WTC11 (cell line): Measurements from ENCODE around the gene UBE2H. TPM values are rescaled to one million over a fixed set of nuclear protein-coding genes. Genes with fewer than 3 reads are reported as not detected.

Experiments used
- ATAC-seq: fragments of 200-7000 bp; cut with Tn5 transposase; 2 replicates; pipeline ENCODE4 v1.10.0; 2021; ENCODE audit warnings: mild to moderate bottlenecking, moderate library complexity
- CTCF ChIA-PET: fragments of 300-600 bp; sonication (Branson Sonifier 250); formaldehyde crosslinking; loops from one replicate; lab custom pipeline; 2021; ENCODE audit warnings: antibody characterized with exemption; lab: Charles Lee
- POLR2A ChIA-PET: fragments of 350-600 bp; sonication (Branson Sonifier 250); formaldehyde crosslinking; loops from one replicate; lab custom pipeline; 2021; ENCODE audit warnings: antibody characterized with exemption; lab: Charles Lee
- DNase-seq: peaks from one replicate; pipeline ENCODE4 v3.0.0; 2021; ENCODE audit warnings: low spot score
- H3K27ac Mint-ChIP-seq: 2 replicates; pipeline ENCODE4 v1.8.0; 2021; ENCODE audit warnings: mixed read lengths
- H3K27me3 Mint-ChIP-seq: 2 replicates; pipeline ENCODE4 v1.8.0; 2021; ENCODE audit warnings: low read depth, mild to moderate bottlenecking, moderate library complexity, mixed read lengths
- H3K36me3 Mint-ChIP-seq: 2 replicates; pipeline ENCODE4 v1.8.0; 2021; ENCODE audit warnings: mixed read lengths
- H3K4me1 Mint-ChIP-seq: 2 replicates; pipeline ENCODE4 v1.8.0; 2022; ENCODE audit warnings: mixed read lengths
- H3K4me3 Mint-ChIP-seq: 2 replicates; pipeline ENCODE4 v1.8.0; 2021; ENCODE audit warnings: mild to moderate bottlenecking, moderate library complexity, mixed read lengths
- H3K9me3 Mint-ChIP-seq: 2 replicates; pipeline ENCODE4 v1.8.0; 2021; ENCODE audit warnings: mixed read lengths
- E2F4 ChIP-seq: sonication (generic); formaldehyde crosslinking; IDR thresholded peaks from 2 replicates; pipeline ENCODE4 v1.8.1; 2022; ENCODE audit warnings: low read depth, mild to moderate bottlenecking, moderate library complexity, missing genetic modification reagents, borderline replicate concordance
- ETV6 ChIP-seq: sonication (generic); formaldehyde crosslinking; IDR thresholded peaks from 2 replicates; pipeline ENCODE4 v1.8.1; 2022; ENCODE audit warnings: mild to moderate bottlenecking, missing genetic modification reagents
- FOXJ3 ChIP-seq: sonication (generic); formaldehyde crosslinking; IDR thresholded peaks from 2 replicates; pipeline ENCODE4 v1.9.0; 2021; ENCODE audit warnings: missing genetic modification reagents, mild to moderate bottlenecking, borderline replicate concordance
- FOXK1 ChIP-seq: sonication (generic); formaldehyde crosslinking; IDR thresholded peaks from 2 replicates; pipeline ENCODE4 v1.8.0; 2022; ENCODE audit warnings: mild to moderate bottlenecking, moderate library complexity, missing genetic modification reagents
- GABPB1 ChIP-seq: sonication (generic); formaldehyde crosslinking; IDR thresholded peaks from 2 replicates; pipeline ENCODE4 v1.8.1; 2023; ENCODE audit warnings: mild to moderate bottlenecking, missing genetic modification reagents
- GTF2I ChIP-seq: fragments of 250-450 bp; sonication (Bioruptor Pico); conservative IDR thresholded peaks from 2 replicates; pipeline ENCODE4 v1.4.0; 2021; ENCODE audit warnings: mild to moderate bottlenecking
- IRF1 ChIP-seq: sonication (generic); formaldehyde crosslinking; IDR thresholded peaks from 2 replicates; pipeline ENCODE4 v1.8.0; 2023; ENCODE audit warnings: missing genetic modification reagents
- MAX ChIP-seq: sonication (generic); formaldehyde crosslinking; IDR thresholded peaks from 2 replicates; pipeline ENCODE4 v1.8.0; 2022; ENCODE audit warnings: mild to moderate bottlenecking, missing genetic modification reagents
- MXD4 ChIP-seq: fragments of 250-450 bp; sonication (Bioruptor Pico); IDR thresholded peaks from 2 replicates; pipeline ENCODE4 v1.8.0; 2021; ENCODE audit warnings: mild to moderate bottlenecking, moderate library complexity, borderline replicate concordance
- NFATC4 ChIP-seq: fragments of 250-450 bp; sonication (Bioruptor Pico); IDR thresholded peaks from 2 replicates; pipeline ENCODE4 v1.9.0; 2021; ENCODE audit warnings: mild to moderate bottlenecking
- NFYB ChIP-seq: sonication (generic); formaldehyde crosslinking; conservative IDR thresholded peaks from 2 replicates; pipeline ENCODE4 v1.8.0; 2022; ENCODE audit warnings: low read depth, missing genetic modification reagents
- NR1H2 ChIP-seq: sonication (generic); formaldehyde crosslinking; IDR thresholded peaks from 2 replicates; pipeline ENCODE4 v1.9.0; 2021; ENCODE audit warnings: mild to moderate bottlenecking, moderate library complexity, missing genetic modification reagents
- OVOL2 ChIP-seq: fragments of 250-450 bp; sonication (Bioruptor Pico); IDR thresholded peaks from 2 replicates; pipeline ENCODE4 v1.9.0; 2021; ENCODE audit warnings: mild to moderate bottlenecking, borderline replicate concordance
- RORB ChIP-seq: fragments of 250-450 bp; sonication (Bioruptor Pico); IDR thresholded peaks from 2 replicates; pipeline ENCODE4 v1.9.0; 2021; ENCODE audit warnings: mild to moderate bottlenecking
- SOX15 ChIP-seq: fragments of 250-450 bp; sonication (Bioruptor Pico); IDR thresholded peaks from 2 replicates; pipeline ENCODE4 v1.9.0; 2021; ENCODE audit warnings: mild to moderate bottlenecking
- SP1 ChIP-seq: sonication (generic); formaldehyde crosslinking; conservative IDR thresholded peaks from 2 replicates; pipeline ENCODE4 v1.8.1; 2022; ENCODE audit warnings: missing genetic modification reagents
- TCF7 ChIP-seq: sonication (generic); formaldehyde crosslinking; IDR thresholded peaks from 2 replicates; pipeline ENCODE4 v1.8.0; 2022; ENCODE audit warnings: mild to moderate bottlenecking, low read depth, missing genetic modification reagents, moderate library complexity
- TP53 ChIP-seq: sonication (generic); formaldehyde crosslinking; IDR thresholded peaks from 2 replicates; pipeline ENCODE4 v1.8.1; 2023; ENCODE audit warnings: mild to moderate bottlenecking, missing genetic modification reagents
- USF1 ChIP-seq: sonication (generic); formaldehyde crosslinking; IDR thresholded peaks from 2 replicates; pipeline ENCODE4 v1.8.0; 2022; ENCODE audit warnings: mild to moderate bottlenecking, missing genetic modification reagents
- ZBTB21 ChIP-seq: sonication (generic); formaldehyde crosslinking; IDR thresholded peaks from 2 replicates; pipeline ENCODE4 v1.8.1; 2023; ENCODE audit warnings: mild to moderate bottlenecking, missing genetic modification reagents, borderline replicate concordance
- ZMAT4 ChIP-seq: fragments of 250-450 bp; sonication (Bioruptor Pico); IDR thresholded peaks from 2 replicates; pipeline ENCODE4 v1.9.0; 2021; ENCODE audit warnings: mild to moderate bottlenecking
- ZNF317 ChIP-seq: sonication (generic); formaldehyde crosslinking; IDR thresholded peaks from 2 replicates; pipeline ENCODE4 v1.8.1; 2023; ENCODE audit warnings: low read depth, mild to moderate bottlenecking, moderate library complexity, missing genetic modification reagents, borderline replicate concordance
- total RNA-seq: library from RNA; stranded (reverse); gene quantifications from 3 replicates; pipeline ENCODE4 v1.2.3, GENCODE V29; 2021
- TF ChIP-seq, protein P1 (sequence below): sonication (generic); formaldehyde crosslinking; IDR thresholded peaks from 2 replicates; pipeline ENCODE4 v1.8.0; 2022; ENCODE audit warnings: mild to moderate bottlenecking, missing genetic modification reagents
- TF ChIP-seq, protein P2 (sequence below): sonication (generic); formaldehyde crosslinking; IDR thresholded peaks from 2 replicates; pipeline ENCODE4 v1.8.1; 2023; ENCODE audit warnings: mild to moderate bottlenecking, missing genetic modification reagents

UBE2H gene
- total RNA-seq, 1 experiment from 2014 or later = 55.0 TPM

DNA sequence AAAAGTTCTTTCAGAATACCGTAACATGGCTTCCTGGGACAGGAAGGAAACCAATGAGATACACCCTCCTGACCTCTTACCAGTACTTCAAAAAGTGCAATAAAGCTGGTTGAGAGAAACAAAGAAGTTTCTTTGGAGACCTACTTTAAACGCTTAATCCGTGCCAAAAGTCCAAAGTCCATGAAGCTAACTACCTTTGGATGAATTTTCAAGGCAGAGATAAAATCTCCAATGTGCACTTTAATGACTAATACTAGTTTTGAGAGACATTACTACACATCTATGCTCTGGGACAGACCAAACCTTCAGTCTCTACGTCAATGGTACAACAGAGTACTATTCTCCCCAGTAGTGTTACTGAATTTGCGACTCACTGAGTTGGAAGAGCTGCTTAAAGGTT, 46.1 kb downstream of the UBE2H start (continued):
- no peak for TF ChIP-seq TP53 (CRISPR knock-in tag)
- no peak for TF ChIP-seq OVOL2 (CRISPR knock-in tag)
- TF ChIP-seq NFYB = no peak
- no peak for TF ChIP-seq ZMAT4 (CRISPR knock-in tag)
- TF ChIP-seq IRF1 (CRISPR knock-in tag) = no peak
- TF ChIP-seq MAX (CRISPR knock-in tag) = no peak
- TF ChIP-seq GTF2I (CRISPR knock-in tag) = no peak
- TF ChIP-seq TCF7 (CRISPR knock-in tag) = no peak

DNA sequence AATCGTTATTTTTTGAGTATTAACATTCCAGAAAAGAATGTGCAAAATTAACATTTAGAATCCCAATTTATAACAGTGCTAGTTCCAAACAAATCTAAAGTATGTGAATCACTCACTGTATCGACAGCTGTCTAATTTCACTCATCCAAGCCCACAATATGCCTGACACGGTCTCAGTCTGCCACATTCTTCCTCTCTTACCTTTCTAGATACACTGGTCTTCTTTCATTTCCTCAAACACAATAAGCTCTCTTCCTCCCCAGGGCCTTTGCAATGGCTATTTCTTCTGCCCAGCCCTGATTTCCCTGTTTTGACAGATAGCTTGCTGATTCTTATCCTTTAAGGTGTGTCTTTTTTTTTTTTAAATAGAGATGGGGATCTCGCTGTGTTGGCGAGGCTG, 48.8 kb downstream of the UBE2H start:
- TF ChIP-seq FOXK1 (CRISPR knock-in tag) (no peak), NFATC4 (CRISPR knock-in tag) (no peak), SOX15 (CRISPR knock-in tag) (no peak), MXD4 (CRISPR knock-in tag) (no peak)
- CTCF ChIA-PET = no interaction called here
- DNase-seq (no peak), ATAC-seq (no peak)
- Mint-ChIP-seq H3K4me1 (peaks cover 58% of the 10 kb centered on the region), H3K27ac (no peak overlapping the region), H3K4me3 (no peak overlapping the region), H3K27me3 (no peaks in the 10 kb centered on the region), H3K9me3 (0 out of 2 replicates have a peak, but pooled peaks cover 3% of the 10 kb centered on the region), H3K36me3 (peaks cover 17% of the 10 kb centered on the region)
- POLR2A ChIA-PET = no interaction called here

- H3K27ac Mint-ChIP-seq = no peak overlapping the region
- H3K4me3 Mint-ChIP-seq = no peak overlapping the region
- ATAC-seq (peak; percentile 57), DNase-seq (no peak)
- TF ChIP-seq NR1H2 (CRISPR knock-in tag) (no peak), ZNF317 (CRISPR knock-in tag) (no peak), FOXJ3 (CRISPR knock-in tag) (no peak), TP53 (CRISPR knock-in tag) (no peak), NFYB (no peak), GABPB1 (CRISPR knock-in tag) (no peak), RORB (CRISPR knock-in tag) (no peak), MXD4 (CRISPR knock-in tag) (no peak), E2F4 (CRISPR knock-in tag) (no peak), ZBTB21 (CRISPR knock-in tag) (no peak), USF1 (no peak), ETV6 (no peak), SP1 (CRISPR knock-in tag) (no peak)
- TF ChIP-seq, protein P1, sequence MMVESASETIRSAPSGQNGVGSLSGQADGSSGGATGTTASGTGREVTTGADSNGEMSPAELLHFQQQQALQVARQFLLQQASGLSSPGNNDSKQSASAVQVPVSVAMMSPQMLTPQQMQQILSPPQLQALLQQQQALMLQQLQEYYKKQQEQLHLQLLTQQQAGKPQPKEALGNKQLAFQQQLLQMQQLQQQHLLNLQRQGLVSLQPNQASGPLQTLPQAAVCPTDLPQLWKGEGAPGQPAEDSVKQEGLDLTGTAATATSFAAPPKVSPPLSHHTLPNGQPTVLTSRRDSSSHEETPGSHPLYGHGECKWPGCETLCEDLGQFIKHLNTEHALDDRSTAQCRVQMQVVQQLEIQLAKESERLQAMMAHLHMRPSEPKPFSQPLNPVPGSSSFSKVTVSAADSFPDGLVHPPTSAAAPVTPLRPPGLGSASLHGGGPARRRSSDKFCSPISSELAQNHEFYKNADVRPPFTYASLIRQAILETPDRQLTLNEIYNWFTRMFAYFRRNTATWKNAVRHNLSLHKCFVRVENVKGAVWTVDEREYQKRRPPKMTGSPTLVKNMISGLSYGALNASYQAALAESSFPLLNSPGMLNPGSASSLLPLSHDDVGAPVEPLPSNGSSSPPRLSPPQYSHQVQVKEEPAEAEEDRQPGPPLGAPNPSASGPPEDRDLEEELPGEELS (CRISPR knock-in tag) = no peak
- TF ChIP-seq, protein P2, sequence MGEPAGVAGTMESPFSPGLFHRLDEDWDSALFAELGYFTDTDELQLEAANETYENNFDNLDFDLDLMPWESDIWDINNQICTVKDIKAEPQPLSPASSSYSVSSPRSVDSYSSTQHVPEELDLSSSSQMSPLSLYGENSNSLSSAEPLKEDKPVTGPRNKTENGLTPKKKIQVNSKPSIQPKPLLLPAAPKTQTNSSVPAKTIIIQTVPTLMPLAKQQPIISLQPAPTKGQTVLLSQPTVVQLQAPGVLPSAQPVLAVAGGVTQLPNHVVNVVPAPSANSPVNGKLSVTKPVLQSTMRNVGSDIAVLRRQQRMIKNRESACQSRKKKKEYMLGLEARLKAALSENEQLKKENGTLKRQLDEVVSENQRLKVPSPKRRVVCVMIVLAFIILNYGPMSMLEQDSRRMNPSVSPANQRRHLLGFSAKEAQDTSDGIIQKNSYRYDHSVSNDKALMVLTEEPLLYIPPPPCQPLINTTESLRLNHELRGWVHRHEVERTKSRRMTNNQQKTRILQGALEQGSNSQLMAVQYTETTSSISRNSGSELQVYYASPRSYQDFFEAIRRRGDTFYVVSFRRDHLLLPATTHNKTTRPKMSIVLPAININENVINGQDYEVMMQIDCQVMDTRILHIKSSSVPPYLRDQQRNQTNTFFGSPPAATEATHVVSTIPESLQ = no peak
- POLR2A ChIA-PET = interaction anchor here (0.6 kb wide), 1 partner anchor 49 kb away, joined by 4 read pairs; no protein-coding TSS in a partner anchor
- CTCF ChIA-PET = no interaction called here
- H3K27me3 Mint-ChIP-seq = no peaks in the 10 kb centered on the region
- H3K4me1 Mint-ChIP-seq = peaks cover 53% of the 10 kb centered on the region
- peaks cover 17% of the 10 kb centered on the region for H3K36me3 Mint-ChIP-seq
- 0 out of 2 replicates have a peak, but pooled peaks cover 3% of the 10 kb centered on the region for H3K9me3 Mint-ChIP-seq
Measured at GRCh38 chr7:129902788-129903422, 49.9 kb downstream of the UBE2H start.
